A549 treated with RU486 at 1 μM for 4 hours (cell line): ENCODE measurements around the gene SPIN2A. TPM values are rescaled to one million over a fixed set of nuclear protein-coding genes. Genes with fewer than 3 reads are reported as not detected.

Experiments
- total RNA-seq: library from RNA; stranded (reverse); fragments of 200-300 nt; extraction: Qiagen RNA extraction; gene quantifications from 5 replicates; pipeline ENCODE4 v1.2.3, GENCODE V29; 2022; ENCODE audit warnings: low read depth

Gene SPIN2A
- 0.08 to 0.15 TPM (median 0.14 TPM) in 3 of 5 replicates, not detected in the others for total RNA-seq

DNA sequence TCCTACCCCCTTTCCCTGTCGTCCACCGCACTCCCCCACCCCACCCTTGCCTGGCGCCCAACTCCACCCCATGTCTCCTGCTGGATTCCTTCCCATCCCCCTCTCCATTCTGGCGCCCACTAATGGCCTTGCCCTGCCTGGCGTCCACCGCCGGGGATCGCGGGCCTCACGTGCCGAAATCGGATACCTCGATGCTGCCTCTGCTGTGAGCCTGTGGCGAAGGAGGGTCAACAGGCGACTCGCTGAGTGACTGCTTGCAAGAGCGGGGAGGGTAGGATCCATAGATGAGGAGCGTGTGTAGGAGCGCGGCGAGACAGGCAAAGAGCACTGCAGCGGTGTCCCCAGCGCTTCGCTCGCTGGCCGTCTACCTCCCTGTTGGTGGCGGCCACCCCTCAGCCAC lies at the start of gene SPIN2A:
Gene SPIN2A, minus strand, starts transcription at position 325 of the 400 bp plus-strand sequence. CDS start 800 bp downstream, outside the sequence.

GRCh38 chrX:57121162-57121755 lies 15.9 kb downstream of the SPIN2A start, which contains the start of gene SPIN2B:
Gene SPIN2B, minus strand, starts transcription at chrX:57121548.

Other genes with a start within 250 kb of the SPIN2A start
- gene SPIN3, start 141.9 kb downstream of the SPIN2A start, total RNA-seq, result 6.1 to 8.5 TPM (median 6.8 TPM) in 5 replicates
- 7.7 to 11.1 TPM (median 10.4 TPM) in 5 replicates for gene SPIN2B, start 15.8 kb downstream of the SPIN2A start, total RNA-seq
- gene FAAH2, start 149.3 kb upstream of the SPIN2A start, total RNA-seq, result 0.25 TPM in 1 of 5 replicates, not detected in the others